ENCODE measurements around the gene DPM3. TPM values are rescaled to one million over a fixed set of nuclear protein-coding genes. Genes with fewer than 3 reads are reported as not detected.
A peak's percentile ranks its signal among the peaks of the same experiment; 100 is the strongest.

DPM3 gene
- total RNA-seq, 1 experiment from 2014 or later, result 113 TPM

- TF ChIP-seq SRF (IDR thresholded peaks at IDR 0.05; ENCODE audit: low read depth) (no peak), ATF3 (IDR thresholded peaks at IDR 0.05) (no peak), FOSL1 (IDR thresholded peaks at IDR 0.05; ENCODE audit: low read depth) (no peak), POLR2AphosphoS5 (IDR thresholded peaks at IDR 0.05; ENCODE audit: low read depth, low read length) (no peak), MAX (IDR thresholded peaks at IDR 0.05) (no peak), YY1 (IDR thresholded peaks at IDR 0.05; ENCODE audit: extremely low read depth, insufficient replicate concordance, low read depth, low read length) (no peak), ZFX (IDR thresholded peaks at IDR 0.05) (no peak; the same call in 1 of the 2 replicates)
Measured at GRCh38 chr1:155136748-155137147, 3.6 kb downstream of the DPM3 start (continued).

GRCh38 chr1:155135415-155136028, 4.8 kb downstream of the DPM3 start, which contains the start of gene SLC50A1:
TSS of gene SLC50A1 (plus strand) at chr1:155135852. CDS start at chr1:155135912, 60 bp downstream.
- no peaks in the 10 kb centered on the region for H3K9me3 ChIP-seq (ENCODE audit: control insufficient read depth in 1 of 2, insufficient read depth in 1 of 2, low read depth in 1 of 2, low read length in 2 of 2)
- peak within 1 kb of the TSS; percentile 77 to 88 for H3K4me3 ChIP-seq (replicated peaks in 1 of 2; ENCODE audit: low read depth in 1 of 2, low read length in 2 of 2)
- H3K36me3 ChIP-seq (ENCODE audit: control insufficient read depth in 1 of 2, insufficient read depth in 2 of 2, low read length in 2 of 2), result peaks cover 15 to 33% of the 10 kb centered on the region in 2 experiments; a peak in 3 of 4 replicates
- H2AFZ ChIP-seq (ENCODE audit: low read depth, low read length, poor library complexity, severe bottlenecking), result no peak within 1 kb of the TSS
- CTCF ChIA-PET, result interaction anchor here (1.0 to 2.2 kb wide), 4 partner anchors 32 to 51 kb away, joined by 4 to 10 read pairs (median 6); partner anchors contain the start of gene KRTCAP2
- no TSS peak for BruUV-seq (replicated peaks)
- no peaks in the 10 kb centered on the region for H3K9me2 ChIP-seq (ENCODE audit: insufficient read depth)
- RAD21 ChIA-PET (ENCODE audit: low non-redundant PET in 1 of 2, low total read pairs in 2 of 2, uncharacterized antibody in 2 of 2, unreplicated experiment in 2 of 2), result interaction anchor here in 1 of 2 experiments (0.6 to 1.3 kb wide), 2 partner anchors 32 to 37 kb away, joined by 3 to 5 read pairs; no protein-coding TSS in a partner anchor
- H3K9ac ChIP-seq (ENCODE audit: low read length), result peak within 1 kb of the TSS; percentile 97
- no peaks in the 10 kb centered on the region for H4K20me1 ChIP-seq (ENCODE audit: insufficient read depth)
- peaks cover 54% of the 10 kb centered on the region for H3K79me2 ChIP-seq (ENCODE audit: insufficient read depth, low read length)
- POLR2A ChIA-PET, result interaction anchor here (0.8 to 1.1 kb wide), 4 partner anchors 10 to 58 kb away, joined by 3 to 4 read pairs (median 4); partner anchors contain the start of gene KRTCAP2
- peaks cover 36 to 66% of the 10 kb centered on the region in 2 experiments for H3K4me1 ChIP-seq (ENCODE audit: control insufficient read depth in 1 of 2, insufficient read depth in 2 of 2, low read length in 2 of 2)
- TF ChIP-seq ZFX (IDR thresholded peaks at IDR 0.05) (peak; percentile 29; the same call in 1 of the 2 replicates), CTCF (IDR thresholded peaks at IDR 0.05 in 2 of 3, conservative IDR thresholded peaks at IDR 0.05 in 1 of 3; ENCODE audit: borderline replicate concordance in 1 of 3, insufficient read depth in 1 of 3, low read depth in 2 of 3, low read length in 2 of 3) (0 out of 6 replicates have a peak, but pooled peaks of 1 of the 3 experiments have one; percentile 13), ATF3 (IDR thresholded peaks at IDR 0.05) (no peak), POLR2A (IDR thresholded peaks at IDR 0.05; ENCODE audit: borderline replicate concordance, extremely low read depth, insufficient read depth, insufficient read length) (peak; percentile 77), ELF1 (IDR thresholded peaks at IDR 0.05; ENCODE audit: borderline replicate concordance, low read depth) (no peak), YY1 (IDR thresholded peaks at IDR 0.05; ENCODE audit: extremely low read depth, insufficient replicate concordance, low read depth, low read length) (peak; percentile 8), ZBTB33 (IDR thresholded peaks at IDR 0.05; ENCODE audit: extremely low read depth, insufficient replicate concordance, low read length) (no peak), REST (IDR thresholded peaks at IDR 0.05; ENCODE audit: low read depth) (no peak), POLR2AphosphoS5 (IDR thresholded peaks at IDR 0.05; ENCODE audit: low read depth, low read length) (peak; percentile 95)
- DNase-seq (ENCODE audit: low read depth, low spot score) (peak; percentile 82), ATAC-seq (peak; percentile 80)
- intact Hi-C loops (cut with micrococcal nuclease), result loop anchor here (2.0 to 5.0 kb wide), 3 partner anchors 31 to 163 kb away; partner anchors contain the start of genes CKS1B and SHC1
- H3K27me3 ChIP-seq (ENCODE audit: insufficient read depth, low read length), result no peaks in the 10 kb centered on the region
- peak within 1 kb of the TSS; percentile 95 for H3K27ac ChIP-seq (ENCODE audit: low read depth, low read length)
- H3K4me2 ChIP-seq (ENCODE audit: low read length), result peak within 1 kb of the TSS; percentile 89

Data from HCT116 (cell line).